Tibial nerve (tissue), 4 donors: ENCODE measurements around the gene JCHAIN. TPM values are rescaled to one million over a fixed set of nuclear protein-coding genes. Genes with fewer than 3 reads are reported as not detected.

Experiments
- DNase-seq, 2 donors: peaks; one replicate each; pipeline ENCODE4 v3.0.0-alpha.2; 2019; ENCODE audit warnings: low spot score in 2 of 2
- H3K27ac ChIP-seq, 4 donors: fragments of 200-600 bp; sonication (generic) in 3 of 4; one replicate each; pipeline ENCODE4 v1.5.1; 2017 to 2019; ENCODE audit warnings: mild to moderate bottlenecking in 1 of 4
- H3K27me3 ChIP-seq, 2 donors: fragments of 200-600 bp; sonication (generic) in 1 of 2; one replicate each; pipeline versions ENCODE4 v1.5.1 to v1.6.0; 2017 to 2019
- H3K36me3 ChIP-seq, 3 donors: fragments of 200-600 bp; sonication (generic); one replicate each; pipeline ENCODE4 v1.5.1; 2018 to 2019
- H3K4me1 ChIP-seq, 4 donors: fragments of 200-600 bp; sonication (generic) in 3 of 4; one replicate each; pipeline ENCODE4 v1.5.1; 2017 to 2019
- H3K4me3 ChIP-seq, 4 donors: fragments of 200-600 bp; sonication (generic) in 3 of 4; one replicate each; pipeline ENCODE4 v1.5.1; 2017 to 2019; ENCODE audit warnings: mild to moderate bottlenecking in 1 of 4, moderate library complexity in 1 of 4
- H3K9me3 ChIP-seq, 4 donors: fragments of 200-600 bp; sonication (generic) in 3 of 4; one replicate each; pipeline ENCODE4 v1.5.1; 2017 to 2019
- EP300 ChIP-seq, 2 donors: sonication (generic); formaldehyde crosslinking; IDR thresholded peaks; one replicate each; pipeline ENCODE4 v1.6.1; 2017; ENCODE audit warnings: antibody characterized with exemption in 2 of 2, mild to moderate bottlenecking in 1 of 2
- POLR2A ChIP-seq, 2 donors: fragments of 450-650 bp; IDR thresholded peaks; one replicate each; pipeline ENCODE4 v1.6.1; 2017; ENCODE audit warnings: antibody characterized with exemption in 2 of 2, mild to moderate bottlenecking in 2 of 2, moderate library complexity in 2 of 2
- WGBS, 2 donors: methylation state at CpG; one replicate each; pipeline ENCODE4 v1.1.5; 2018; 5-methylcytosine and 5-hydroxymethylcytosine counted together
- total RNA-seq, 4 donors: library from RNA; depleted of rRNA; stranded (reverse); fragments of >200 nt; gene quantifications; one replicate each; pipeline ENCODE4 v1.1.0, GENCODE V29; 2016
- TF ChIP-seq, protein P1 (sequence below), 5 experiments: fragments of 200-600 bp in 3 of 5; fragments of 450-650 bp in 2 of 5; sonication (generic) in 3 of 5; IDR thresholded peaks; one replicate each; pipeline ENCODE4 v1.5.1; 2016 to 2019; ENCODE audit warnings: antibody characterized with exemption in 5 of 5, mild to moderate bottlenecking in 3 of 5, moderate library complexity in 2 of 5

JCHAIN gene
- total RNA-seq, 4 donors from 2014 or later, result 3.1 to 17.4 (median 4.8) TPM

DNA sequence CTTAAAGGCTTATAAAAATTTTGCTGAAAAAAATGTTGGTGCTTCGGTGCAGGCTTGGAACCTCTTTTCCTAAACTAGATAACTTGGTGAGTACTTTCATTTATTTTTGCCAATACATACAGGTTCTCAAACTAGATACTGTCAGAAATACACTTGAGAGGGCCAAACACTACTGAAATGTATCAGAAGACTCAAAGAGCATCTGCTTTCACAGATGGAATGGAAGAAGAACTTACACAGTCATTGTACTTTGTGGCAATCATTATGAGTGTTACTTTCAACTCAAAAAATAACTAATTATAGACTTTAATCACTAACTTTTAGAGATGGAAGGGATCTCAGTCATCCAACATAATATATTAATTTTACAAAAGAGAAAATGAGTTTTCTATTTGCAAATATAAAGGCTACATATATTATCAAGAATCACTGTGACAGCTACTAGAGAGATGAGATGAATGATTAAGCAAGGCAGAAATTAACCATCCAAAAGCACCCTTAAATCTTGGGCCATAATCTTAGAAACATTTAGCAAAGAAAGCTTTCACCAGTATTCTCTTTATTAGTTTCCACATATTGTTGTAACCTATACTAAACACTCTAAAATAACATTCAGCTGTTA lies 36.7 kb downstream of the JCHAIN start:
- H3K9me3 ChIP-seq, result no peaks in the 10 kb centered on the region
- TF ChIP-seq EP300 (IDR thresholded peaks at IDR 0.05) (no peak), POLR2A (IDR thresholded peaks at IDR 0.05) (no peak)
- TF ChIP-seq, protein P1, sequence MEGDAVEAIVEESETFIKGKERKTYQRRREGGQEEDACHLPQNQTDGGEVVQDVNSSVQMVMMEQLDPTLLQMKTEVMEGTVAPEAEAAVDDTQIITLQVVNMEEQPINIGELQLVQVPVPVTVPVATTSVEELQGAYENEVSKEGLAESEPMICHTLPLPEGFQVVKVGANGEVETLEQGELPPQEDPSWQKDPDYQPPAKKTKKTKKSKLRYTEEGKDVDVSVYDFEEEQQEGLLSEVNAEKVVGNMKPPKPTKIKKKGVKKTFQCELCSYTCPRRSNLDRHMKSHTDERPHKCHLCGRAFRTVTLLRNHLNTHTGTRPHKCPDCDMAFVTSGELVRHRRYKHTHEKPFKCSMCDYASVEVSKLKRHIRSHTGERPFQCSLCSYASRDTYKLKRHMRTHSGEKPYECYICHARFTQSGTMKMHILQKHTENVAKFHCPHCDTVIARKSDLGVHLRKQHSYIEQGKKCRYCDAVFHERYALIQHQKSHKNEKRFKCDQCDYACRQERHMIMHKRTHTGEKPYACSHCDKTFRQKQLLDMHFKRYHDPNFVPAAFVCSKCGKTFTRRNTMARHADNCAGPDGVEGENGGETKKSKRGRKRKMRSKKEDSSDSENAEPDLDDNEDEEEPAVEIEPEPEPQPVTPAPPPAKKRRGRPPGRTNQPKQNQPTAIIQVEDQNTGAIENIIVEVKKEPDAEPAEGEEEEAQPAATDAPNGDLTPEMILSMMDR (IDR thresholded peaks at IDR 0.05), result no peak
- DNase-seq, result no peak
- no peak overlapping the region for H3K4me3 ChIP-seq
- no peak overlapping the region for H3K27ac ChIP-seq
- H3K36me3 ChIP-seq, result no peaks in the 10 kb centered on the region
- WGBS, 2 donors, result 91 to 95% methylated on average over 1 of the region's 1 CpG
- no peaks in the 10 kb centered on the region for H3K27me3 ChIP-seq
- H3K4me1 ChIP-seq, result no peaks in the 10 kb centered on the region

DNA sequence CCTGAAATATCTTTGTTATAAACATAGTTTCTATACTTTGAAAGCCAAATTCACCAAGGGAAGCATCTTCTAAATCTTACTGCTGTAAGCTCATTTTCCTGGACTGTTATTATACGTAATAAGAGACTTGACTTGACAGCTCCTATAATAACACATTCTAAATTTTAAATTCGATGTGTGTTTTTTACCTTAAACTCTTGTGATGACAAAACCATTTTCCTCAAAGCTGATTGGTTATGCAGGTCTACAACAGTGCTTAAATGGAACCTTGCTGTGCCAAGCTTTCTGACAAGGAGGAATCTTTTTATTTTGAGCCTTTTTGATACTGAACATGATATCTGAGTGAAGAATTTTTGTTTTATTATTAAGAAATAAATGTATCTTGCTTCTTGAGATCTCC lies 37.9 kb downstream of the JCHAIN start, which contains the start of gene ENAM:
Gene ENAM (plus strand): TSS at position 301 of the 400 bp plus-strand sequence. CDS start 757 bp downstream, outside the sequence.
- Histone ChIP-seq H3K4me1 (no peaks in the 10 kb centered on the region), H3K36me3 (no peaks in the 10 kb centered on the region), H3K9me3 (no peaks in the 10 kb centered on the region), H3K27ac (no peak within 1 kb of the TSS), H3K27me3 (no peaks in the 10 kb centered on the region), H3K4me3 (no peak within 1 kb of the TSS)
- no peak for DNase-seq
- 86 to 89% methylated on average over 2 of the region's 2 CpGs for WGBS, 2 donors
- TF ChIP-seq EP300 (IDR thresholded peaks at IDR 0.05), result no peak

DNA sequence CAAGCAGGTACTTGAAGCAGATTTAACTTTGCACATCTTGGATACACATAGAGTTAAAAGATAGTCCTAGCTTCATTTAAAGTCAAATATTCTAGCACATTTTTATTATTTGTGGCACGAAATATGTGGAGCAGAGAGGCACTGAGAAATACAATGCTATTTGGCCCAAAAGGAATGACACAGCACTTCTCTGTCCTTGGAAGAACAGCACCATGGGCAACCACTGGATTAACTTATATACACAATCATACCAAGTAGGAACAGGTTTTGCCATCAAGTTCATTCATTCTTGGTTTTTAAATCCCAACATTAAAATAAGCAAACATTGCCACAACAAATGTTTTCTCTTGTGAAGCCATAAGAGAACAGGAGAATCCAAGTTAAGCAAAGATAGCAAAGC lies 38.7 kb downstream of the JCHAIN start:
- no peaks in the 10 kb centered on the region for H3K4me1 ChIP-seq
- no peaks in the 10 kb centered on the region for H3K27me3 ChIP-seq
- WGBS, 2 donors, result 61 to 70% methylated on average over 1 of the region's 1 CpG
- H3K4me3 ChIP-seq, result no peak overlapping the region
- no peaks in the 10 kb centered on the region for H3K36me3 ChIP-seq
- no peaks in the 10 kb centered on the region for H3K9me3 ChIP-seq
- no peak for TF ChIP-seq POLR2A (IDR thresholded peaks at IDR 0.05)
- TF ChIP-seq, protein P1 (IDR thresholded peaks at IDR 0.05), result no peak
- TF ChIP-seq EP300 (IDR thresholded peaks at IDR 0.05), result no peak
- DNase-seq, result no peak
- no peak overlapping the region for H3K27ac ChIP-seq

DNA sequence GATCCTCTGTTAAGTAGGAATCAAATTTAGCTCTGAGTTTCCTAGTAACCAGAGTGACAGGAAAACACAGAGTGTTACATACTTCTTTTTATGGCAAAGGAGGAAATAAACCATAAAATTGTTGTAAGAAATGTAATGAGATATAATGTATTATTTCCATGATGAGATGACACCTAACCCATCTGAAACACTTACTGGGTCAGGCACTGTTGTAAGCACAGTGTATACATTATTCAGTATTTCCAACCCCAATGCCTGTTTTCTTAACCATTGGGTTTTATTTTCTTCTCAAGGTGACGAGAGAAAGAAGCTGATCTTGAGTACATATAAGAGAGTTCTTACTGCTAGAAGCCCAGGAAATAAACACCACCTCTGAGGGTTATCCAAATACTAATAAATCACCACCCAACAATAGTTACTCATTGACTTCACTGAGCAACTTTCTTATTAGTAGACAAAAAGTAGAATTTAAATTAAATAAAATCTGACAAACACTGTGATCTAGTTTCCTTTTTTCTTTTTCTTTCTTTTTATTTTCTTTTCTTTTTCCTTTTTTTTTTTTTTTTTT lies 42.0 kb downstream of the JCHAIN start:
- Histone ChIP-seq H3K27me3 (no peaks in the 10 kb centered on the region), H3K4me3 (no peak overlapping the region), H3K9me3 (no peaks in the 10 kb centered on the region), H3K27ac (no peak overlapping the region), H3K4me1 (no peaks in the 10 kb centered on the region), H3K36me3 (no peaks in the 10 kb centered on the region)
- 35 to 44% methylated on average over 1 of the region's 1 CpG for WGBS, 2 donors
- no peak for DNase-seq
- TF ChIP-seq, protein P1 (IDR thresholded peaks at IDR 0.05), result no peak
- TF ChIP-seq EP300 (IDR thresholded peaks at IDR 0.05) (no peak), POLR2A (IDR thresholded peaks at IDR 0.05) (no peak)

DNA sequence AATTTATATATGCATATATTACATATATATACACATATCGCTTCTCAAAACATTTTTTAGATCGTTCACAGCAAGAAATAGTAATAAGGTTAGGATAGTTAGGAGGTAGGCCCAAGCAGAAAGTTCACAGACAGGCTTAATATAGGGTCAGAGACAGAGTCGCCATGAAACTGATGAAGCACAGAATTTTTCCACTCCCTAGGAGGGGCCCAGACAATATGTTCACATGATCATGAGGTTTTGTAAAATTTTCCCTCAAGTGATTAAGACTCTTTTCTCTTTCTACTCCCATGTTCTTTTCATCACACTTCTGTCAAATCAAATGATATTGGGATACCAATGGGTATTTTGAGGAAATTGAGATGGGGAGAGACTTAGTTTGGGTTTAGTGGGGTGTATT lies 43.0 kb downstream of the JCHAIN start:
- Histone ChIP-seq H3K27me3 (no peaks in the 10 kb centered on the region), H3K4me1 (no peaks in the 10 kb centered on the region), H3K4me3 (no peak overlapping the region), H3K36me3 (no peaks in the 10 kb centered on the region), H3K9me3 (no peaks in the 10 kb centered on the region), H3K27ac (no peak overlapping the region)
- TF ChIP-seq, protein P1 (IDR thresholded peaks at IDR 0.05), result no peak
- TF ChIP-seq EP300 (IDR thresholded peaks at IDR 0.05) (no peak), POLR2A (IDR thresholded peaks at IDR 0.05) (no peak)
- DNase-seq, result no peak
- 95 to 96% methylated on average over 3 of the region's 3 CpGs for whole genome bisulfite sequencing, 2 donors
